Keratinocyte (primary cell): Measurements from ENCODE around the gene TMEM127.
"Not testable (repeated sequence)": the region's sequence is repeated elsewhere in the genome, so short reads cannot be mapped to it uniquely, and the experiment has no call there.

ENCODE experiments used
- EZH2 ChIP-seq: IDR thresholded peaks from one replicate; pipeline ENCODE4 v1.6.1; 2012; ENCODE audit warnings: inconsistent platforms, mild to moderate bottlenecking, low read length, moderate library complexity
- TF ChIP-seq, protein P1 (sequence below), 3 experiments: IDR thresholded peaks in 1 of 3; conservative IDR thresholded peaks in 1 of 3; optimal IDR thresholded peaks in 1 of 3; 2 replicates in 2 of 3; 3 replicates in 1 of 3; pipeline versions ENCODE3 to v1.5.1; 2011; ENCODE audit warnings: low read length in 3 of 3, mild to moderate bottlenecking in 3 of 3, moderate library complexity in 2 of 3, control low read depth in 1 of 3, inconsistent platforms in 1 of 3; ENCODE audit not compliant: insufficient read depth in 2 of 3; ENCODE audit errors: extremely low read depth in 1 of 3

DNA sequence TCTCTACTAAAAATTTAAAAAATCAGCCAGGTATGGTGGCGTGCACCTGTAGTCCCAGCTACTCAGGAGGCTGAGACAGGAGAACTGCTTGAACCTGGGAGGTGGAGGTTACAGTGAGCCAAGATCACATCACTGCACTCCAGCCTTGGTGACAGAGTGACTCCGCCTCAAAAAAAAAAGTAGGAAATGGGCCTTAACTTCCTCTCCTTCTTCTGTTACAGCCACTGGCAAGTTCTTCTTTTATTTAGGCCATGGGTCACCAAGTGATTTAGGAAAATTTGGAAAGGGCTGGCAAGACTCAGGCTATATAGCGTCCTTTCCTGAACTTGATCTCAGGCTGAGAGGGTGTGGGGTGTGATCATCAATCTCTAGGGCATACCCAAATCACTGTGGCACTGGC, 8.1 kb downstream of the TMEM127 start:
- not testable (repeated sequence) for TF ChIP-seq EZH2
- TF ChIP-seq, protein P1, sequence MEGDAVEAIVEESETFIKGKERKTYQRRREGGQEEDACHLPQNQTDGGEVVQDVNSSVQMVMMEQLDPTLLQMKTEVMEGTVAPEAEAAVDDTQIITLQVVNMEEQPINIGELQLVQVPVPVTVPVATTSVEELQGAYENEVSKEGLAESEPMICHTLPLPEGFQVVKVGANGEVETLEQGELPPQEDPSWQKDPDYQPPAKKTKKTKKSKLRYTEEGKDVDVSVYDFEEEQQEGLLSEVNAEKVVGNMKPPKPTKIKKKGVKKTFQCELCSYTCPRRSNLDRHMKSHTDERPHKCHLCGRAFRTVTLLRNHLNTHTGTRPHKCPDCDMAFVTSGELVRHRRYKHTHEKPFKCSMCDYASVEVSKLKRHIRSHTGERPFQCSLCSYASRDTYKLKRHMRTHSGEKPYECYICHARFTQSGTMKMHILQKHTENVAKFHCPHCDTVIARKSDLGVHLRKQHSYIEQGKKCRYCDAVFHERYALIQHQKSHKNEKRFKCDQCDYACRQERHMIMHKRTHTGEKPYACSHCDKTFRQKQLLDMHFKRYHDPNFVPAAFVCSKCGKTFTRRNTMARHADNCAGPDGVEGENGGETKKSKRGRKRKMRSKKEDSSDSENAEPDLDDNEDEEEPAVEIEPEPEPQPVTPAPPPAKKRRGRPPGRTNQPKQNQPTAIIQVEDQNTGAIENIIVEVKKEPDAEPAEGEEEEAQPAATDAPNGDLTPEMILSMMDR (optimal IDR thresholded peaks at IDR 0.05 in 1 of 3, IDR thresholded peaks at IDR 0.05 in 1 of 3, conservative IDR thresholded peaks at IDR 0.05 in 1 of 3; ENCODE audit: extremely low read depth in 1 of 3, insufficient read depth in 2 of 3, low read length in 3 of 3), result not testable (repeated sequence)
